ENCODE data around the gene AGPAT1. TPM values are rescaled to one million over a fixed set of nuclear protein-coding genes. Genes with fewer than 3 reads are reported as not detected.
"Not testable (repeated sequence)": the region's sequence is repeated elsewhere in the genome, so short reads cannot be mapped to it uniquely, and the experiment has no call there.

AGPAT1 gene
- total RNA-seq, 1 donor from 2014 or later, result 60.7 TPM

DNA sequence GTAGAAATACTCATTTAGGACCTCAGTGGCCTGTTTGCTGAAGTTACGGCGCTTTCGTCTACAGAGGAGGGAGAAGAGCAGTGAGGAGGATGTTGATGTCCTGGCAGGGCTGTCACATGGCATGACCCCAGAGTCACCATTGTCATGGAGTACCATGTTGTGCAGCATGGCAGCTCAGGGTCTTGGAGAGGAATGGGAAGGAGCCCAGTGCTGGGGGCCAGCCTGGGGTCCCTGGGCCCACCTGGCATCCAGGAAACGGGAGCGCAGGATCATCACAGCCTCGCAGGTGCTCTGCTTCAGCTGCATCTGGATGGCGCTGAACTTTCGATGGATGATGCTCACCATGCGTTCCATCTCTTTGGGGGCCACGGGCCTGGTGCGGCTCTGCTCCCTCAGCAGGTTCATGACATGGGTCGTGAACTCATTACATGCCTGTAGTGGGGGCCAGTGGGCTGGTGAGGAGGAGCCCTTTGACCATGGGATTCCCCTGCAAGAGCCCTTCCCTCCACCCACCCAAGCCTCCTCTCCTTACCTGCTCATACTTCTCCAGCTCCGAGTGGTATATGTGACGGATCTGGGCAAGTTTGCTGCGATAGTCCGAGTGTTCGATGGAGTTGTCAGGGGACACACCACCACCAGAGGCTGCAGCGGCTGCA is 12.0 kb upstream of the AGPAT1 start:
- DNase-seq (ENCODE audit: extremely low read depth, low read depth, low spot score), result not testable (repeated sequence)

DNA sequence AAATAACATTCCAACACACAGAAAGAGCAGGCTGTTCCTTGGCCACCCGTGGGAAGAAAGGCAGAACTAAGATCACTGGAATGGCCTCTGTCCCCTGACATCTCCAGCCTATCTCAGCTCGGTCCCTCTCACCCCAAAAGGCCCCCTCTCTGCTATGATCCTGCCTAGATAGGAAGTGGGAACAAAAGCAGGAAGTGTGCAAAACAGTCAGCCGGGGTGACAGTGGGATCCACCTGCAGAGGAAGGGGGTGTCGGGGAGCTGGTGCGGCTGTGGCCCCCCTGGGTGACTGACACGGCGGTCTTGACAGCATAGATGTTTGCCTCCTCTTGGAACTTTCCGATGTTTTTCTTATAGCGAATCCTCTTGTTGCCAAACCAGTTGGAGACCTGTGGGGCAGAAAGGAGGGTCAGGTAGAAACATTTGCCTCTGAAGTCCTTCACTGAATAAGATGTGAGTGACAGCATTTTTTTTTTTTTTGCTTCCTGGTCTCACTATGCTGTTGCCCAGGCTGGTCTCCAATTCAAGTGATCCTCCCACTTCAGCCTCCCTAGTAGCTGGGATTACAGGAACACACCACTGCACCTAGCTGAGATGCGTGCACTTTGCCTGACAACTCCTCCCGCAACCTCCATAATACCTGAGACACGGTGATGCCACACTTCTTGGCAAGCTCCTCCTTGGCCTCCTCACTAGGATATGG is 11.3 kb upstream of the AGPAT1 start:
- DNase-seq (ENCODE audit: extremely low read depth, low read depth, low spot score), result no peak

DNA sequence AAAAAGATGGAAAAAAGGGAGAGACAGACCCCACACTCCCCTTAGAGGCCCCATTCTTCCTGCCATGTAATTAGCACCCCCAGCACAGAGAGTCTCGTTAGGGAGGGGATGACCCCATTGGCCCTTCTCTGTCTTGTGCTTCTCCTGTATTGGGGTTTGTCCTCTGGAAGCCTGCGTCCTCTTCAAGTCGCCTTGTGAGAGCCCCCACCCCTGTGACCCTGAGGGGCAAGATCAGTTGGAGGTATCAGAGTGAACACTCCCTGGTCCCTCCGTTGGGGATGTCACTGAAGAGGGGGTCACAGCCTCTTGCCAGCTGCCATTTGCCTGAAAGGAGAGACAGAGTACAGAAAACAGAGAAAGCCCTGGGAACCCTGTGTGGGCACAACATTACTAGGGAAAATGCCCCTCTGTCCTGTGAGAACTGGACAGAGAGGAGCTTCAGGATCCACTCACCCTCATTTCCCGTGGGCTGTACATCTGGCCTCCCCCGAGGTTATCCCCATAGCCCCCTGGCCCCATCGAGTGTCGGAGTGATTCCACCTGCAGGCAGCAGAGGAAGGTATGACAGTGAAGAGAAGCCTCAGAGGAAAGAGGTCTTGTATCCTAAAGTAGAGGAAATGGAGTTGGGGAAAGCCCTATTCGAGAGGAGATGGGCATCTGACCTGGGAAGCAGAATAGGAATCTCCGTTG is 10.4 kb upstream of the AGPAT1 start:
- DNase-seq (ENCODE audit: extremely low read depth, low read depth, low spot score), result not testable (repeated sequence)

DNA sequence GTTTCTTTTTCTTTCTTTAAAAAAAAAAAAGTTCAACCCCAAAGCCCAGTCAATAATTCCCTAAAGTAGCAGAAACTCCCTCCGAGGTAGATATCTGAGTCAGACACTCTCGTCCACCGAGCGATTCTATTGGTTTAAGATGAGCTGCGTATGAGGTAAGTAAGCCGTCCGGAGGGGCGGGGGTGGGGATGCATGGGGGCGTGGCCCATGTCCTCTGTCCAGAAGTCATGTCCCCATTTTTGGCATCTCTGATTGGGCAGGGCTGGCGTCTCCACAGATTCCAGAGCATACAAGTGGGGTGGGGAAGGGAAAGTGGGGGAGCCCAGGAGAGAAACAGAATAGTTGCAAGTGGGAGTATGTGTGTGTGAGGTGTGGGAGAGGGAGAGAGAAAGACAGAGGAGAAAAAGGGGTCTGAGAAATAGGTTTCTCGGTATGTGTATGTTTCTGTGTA is 9.8 kb upstream of the AGPAT1 start:
- not testable (repeated sequence) for DNase-seq (ENCODE audit: extremely low read depth, low read depth, low spot score)

DNA sequence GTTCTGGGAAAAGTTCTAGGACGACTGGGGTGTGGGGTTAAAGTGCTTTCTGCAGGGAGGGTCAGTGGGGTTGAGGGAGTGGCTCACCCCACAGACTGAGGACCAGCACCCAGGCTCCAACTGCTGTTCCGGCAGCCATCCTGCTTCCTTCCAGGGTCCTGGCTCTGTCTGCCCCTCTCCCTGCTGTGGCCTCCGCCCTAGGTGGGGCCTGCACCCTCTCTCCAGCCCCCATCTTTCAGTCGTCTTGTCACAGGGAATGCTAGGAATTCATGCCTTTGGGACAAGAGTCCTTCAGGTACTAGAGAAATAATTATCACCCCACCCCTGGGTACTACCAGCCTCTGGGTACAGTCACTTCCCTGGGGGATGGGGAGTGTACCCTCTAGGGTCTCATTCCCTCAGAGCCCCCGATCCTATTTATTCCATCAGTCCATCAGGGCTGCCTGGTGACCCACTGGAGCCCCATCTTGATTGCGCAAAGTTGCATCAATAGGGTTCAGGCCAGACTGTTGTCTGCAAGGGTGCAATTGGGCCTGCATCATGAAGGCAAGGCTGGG is 8.3 kb upstream of the AGPAT1 start, which contains the start of gene AGER:
AGER (minus strand) TSS at position 170 of the 557 bp plus-strand sequence; CDS start at position 139, 31 bp downstream.
- no peak for DNase-seq (ENCODE audit: extremely low read depth, low read depth, low spot score)

DNA sequence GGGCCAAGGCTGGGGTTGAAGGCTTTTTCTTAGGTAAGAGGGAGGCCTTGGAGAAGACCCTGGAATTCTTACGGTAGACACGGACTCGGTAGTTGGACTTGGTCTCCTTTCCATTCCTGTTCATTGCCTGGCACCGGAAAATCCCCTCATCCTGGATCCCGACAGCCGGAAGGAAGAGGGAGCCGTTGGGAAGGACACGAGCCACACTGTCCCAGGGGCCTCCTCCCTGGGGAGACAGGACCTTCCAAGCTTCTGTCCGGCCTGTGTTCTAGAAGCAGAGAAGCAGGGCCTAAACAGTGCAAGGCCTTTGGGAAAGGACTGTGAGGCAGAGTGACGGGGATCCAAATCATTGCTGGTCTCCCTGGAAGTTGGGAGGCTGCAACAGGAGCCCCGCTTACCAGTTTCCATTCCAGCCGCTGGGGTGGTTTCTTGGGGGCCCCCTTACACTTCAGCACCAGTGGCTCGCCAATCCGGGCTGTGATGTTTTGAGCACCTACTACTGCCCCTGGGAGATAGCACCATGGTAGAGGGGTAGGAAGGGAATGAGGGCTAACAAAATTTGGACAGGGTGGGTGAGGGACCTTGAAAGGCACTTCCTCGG is 7.7 kb upstream of the AGPAT1 start:
- DNase-seq (ENCODE audit: extremely low read depth, low read depth, low spot score), result no peak

DNA sequence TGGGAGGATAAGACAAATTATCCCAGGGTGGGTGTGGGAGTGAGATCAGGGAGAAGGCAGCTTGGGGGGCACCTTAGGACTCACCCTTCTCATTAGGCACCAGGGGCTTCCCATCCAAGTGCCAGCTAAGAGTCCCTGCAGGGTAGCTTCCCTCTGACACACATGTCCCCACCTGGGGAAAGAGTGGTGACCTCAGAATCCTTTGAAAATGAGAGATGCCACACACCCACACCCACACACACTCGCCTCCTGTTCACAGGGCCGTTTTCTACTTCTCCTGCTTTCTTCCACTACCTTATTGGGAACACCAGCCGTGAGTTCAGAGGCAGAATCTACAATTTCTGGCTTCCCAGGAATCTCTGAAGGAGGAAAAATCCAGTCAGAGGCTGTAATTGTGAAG is 7.1 kb upstream of the AGPAT1 start:
- DNase-seq (ENCODE audit: extremely low read depth, low read depth, low spot score), result no peak

DNA sequence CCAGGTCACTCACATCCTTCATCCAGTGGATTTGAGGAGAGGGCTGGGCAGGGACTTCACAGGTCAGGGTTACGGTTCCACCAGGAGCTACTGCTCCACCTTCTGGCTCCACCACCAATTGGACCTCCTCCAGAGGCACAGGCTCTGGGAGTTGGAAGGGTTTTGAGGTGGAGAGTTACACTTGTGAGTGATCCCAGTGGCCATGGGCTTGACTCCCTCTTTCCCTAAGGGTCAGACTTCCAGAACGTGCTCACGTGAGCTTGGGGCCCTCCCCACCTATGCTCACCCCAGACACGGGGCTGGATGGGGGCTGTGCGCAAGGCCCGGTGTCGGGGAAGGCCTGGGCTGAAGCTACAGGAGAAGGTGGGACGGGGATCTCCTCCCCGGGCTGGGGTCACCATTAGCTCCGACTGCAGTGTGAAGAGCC is 6.7 kb upstream of the AGPAT1 start:
- DNase-seq (ENCODE audit: extremely low read depth, low read depth, low spot score), result no peak

DNA sequence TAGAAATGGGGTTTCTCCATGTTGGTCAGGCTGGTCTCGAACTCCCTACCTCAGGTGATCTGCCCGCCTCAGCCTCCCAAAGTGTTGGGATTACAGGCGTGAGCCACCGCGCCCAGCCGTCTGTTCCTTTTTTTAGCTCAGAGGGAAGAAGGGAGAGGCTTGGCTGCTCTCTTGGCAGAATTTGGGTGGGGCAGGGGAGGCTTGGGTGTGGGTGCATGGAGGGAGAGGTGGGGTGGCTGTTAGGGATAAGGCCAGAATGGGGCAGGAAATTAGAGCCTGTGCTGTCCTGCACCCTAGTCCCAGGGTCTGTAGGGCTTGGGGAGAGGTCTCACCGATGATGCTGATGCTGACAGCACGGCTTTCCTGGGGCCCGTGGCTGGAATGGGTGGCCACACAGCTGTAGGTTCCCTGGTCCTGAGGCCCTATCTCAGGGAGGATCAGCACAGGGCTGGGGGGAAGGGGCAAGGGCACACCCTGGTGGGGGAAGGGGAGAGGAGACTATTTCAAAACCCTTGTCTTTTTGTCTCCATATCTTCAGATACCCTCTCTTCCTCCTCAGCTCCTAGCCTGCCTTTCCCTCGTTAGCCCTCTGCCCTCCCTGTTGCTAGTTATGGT is 6.1 kb upstream of the AGPAT1 start:
- DNase-seq (ENCODE audit: extremely low read depth, low read depth, low spot score), result no peak

DNA sequence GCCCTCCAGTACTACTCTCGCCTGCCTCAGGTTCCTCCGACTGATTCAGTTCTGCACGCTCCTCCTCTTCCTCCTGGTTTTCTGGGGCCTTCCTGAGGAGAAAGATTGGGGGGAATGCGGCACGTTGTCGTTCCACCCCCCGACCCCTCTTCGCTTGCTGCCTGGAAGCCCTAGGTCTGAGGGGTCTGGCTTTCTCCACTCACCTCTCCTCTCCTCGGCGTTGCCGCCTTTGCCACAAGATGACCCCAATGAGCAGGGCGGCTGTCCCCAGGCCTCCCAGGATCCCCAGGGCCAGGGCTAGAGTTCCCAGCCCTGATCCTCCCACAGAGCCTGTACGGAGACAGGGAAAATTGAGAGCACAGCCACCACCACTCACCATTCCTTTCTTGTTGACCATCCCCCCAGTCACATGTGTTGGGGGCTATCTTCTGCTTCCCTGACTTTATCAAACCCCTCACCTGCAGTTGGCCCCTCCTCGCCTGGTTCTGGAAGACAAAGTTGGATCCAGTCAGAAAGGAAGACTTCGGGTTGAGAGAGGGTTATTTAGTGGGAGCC is 5.3 kb upstream of the AGPAT1 start:
- no peak for DNase-seq (ENCODE audit: extremely low read depth, low read depth, low spot score)

DNA sequence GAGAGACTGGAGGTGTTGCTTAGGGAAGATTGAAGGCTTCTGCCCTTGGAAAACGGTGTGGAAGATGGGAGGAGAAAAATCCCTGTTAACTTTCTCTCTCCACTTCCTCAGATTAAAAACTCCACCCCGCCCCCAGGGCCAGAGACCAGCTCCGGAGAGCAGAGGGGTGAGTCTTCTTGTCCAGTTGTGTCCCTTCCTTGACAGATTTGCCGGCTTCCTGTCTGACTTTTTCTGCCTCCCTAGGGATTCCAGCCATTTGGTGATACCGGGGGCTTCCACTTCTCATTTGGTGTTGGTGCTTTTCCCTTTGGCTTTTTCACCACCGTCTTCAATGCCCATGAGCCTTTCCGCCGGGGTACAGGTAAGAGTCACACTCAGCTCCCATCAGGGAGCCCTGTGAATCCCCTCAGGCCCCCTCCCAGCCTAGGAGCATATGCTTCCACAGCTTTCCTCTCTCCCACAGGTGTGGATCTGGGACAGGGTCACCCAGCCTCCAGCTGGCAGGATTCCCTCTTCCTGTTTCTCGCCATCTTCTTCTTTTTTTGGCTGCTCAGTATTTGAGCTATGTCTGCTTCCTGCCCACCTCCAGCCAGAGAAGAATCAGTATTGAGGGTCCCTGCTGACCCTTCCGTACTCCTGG is 4.0 kb upstream of the AGPAT1 start:
- no peak for DNase-seq (ENCODE audit: extremely low read depth, low read depth, low spot score)

DNA sequence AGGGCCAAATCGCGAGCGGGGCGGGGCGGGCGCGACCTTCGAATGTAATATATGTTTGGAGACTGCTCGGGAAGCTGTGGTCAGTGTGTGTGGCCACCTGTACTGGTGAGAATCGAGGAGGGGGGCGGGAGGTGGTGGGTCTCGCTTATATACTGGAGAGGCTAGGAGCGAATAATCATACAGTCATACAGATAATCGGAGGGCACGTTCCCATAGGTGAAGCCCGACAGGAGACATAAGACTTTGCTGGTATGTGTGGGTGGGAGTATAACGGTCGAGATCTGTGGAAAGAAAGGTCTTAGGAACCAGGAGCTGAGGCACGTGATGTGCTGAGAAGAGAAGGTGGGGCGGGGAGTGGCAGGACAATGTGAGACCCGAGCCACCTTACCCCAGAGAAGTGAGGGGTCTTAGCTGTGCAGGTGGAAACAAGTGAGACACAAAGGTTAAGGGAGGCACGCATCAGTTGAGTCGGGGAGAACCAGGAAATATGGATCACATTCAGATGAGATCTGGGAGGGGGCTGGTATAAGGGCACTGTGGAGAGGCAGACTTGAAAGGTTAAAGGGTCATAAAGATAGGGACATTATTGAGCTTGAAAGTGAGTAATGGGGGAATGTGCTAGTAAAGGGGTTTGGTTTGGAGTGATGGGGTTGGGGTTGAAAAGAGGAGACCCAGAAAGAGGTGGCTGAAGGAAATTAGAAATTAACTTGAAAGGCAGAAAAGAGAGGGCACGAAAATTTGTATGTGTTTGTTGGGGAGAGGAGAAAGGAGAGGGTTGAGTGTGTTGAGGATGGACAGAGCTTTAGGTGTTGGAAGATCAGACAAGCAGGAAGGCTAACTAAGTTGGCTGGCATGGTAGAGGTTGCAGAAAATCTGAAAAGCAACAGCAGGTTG is 2.9 kb upstream of the AGPAT1 start:
- DNase-seq (ENCODE audit: extremely low read depth, low read depth, low spot score), result no peak

DNA sequence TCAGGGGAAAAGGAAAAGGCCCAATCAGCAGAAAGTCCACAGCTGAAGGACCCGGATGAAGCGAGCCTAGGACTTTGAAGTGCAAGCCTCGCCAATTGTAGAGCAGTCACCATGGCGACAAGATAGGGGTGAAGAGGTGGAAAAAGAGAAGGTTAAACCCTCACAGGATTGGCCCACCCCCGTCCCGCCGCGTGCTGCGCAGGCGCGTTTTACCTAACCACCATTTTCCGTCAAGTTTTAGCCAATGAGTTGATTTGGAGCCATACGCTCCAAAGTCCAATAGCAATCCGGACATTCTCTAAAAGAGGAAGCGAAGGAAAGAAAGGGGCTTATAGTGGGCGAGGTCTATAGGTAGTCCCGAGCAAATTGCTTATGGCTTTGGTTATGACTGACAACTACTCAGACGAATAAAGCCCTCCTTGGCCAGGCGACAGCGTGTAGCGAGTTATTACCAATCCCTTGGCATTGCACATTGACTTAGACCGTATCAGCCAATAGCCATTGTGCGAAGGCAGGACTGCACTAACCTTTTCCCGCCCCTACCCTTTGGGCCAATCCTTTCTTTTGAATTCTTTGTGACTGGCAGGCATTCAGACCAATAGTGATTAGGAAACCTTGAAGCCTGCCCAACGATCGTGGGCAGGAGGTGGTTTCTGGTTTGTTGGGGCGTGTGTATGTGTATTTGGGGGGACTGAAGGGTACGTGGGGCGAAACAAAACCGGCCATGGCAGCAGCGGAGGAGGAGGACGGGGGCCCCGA is 2.1 kb upstream of the AGPAT1 start, which contains the start of gene RNF5:
RNF5 (plus strand) TSS at position 618 of the 759 bp plus-strand sequence; CDS start at position 725, 107 bp downstream.
- peak; percentile 100 for DNase-seq (ENCODE audit: extremely low read depth, low read depth, low spot score)

DNA sequence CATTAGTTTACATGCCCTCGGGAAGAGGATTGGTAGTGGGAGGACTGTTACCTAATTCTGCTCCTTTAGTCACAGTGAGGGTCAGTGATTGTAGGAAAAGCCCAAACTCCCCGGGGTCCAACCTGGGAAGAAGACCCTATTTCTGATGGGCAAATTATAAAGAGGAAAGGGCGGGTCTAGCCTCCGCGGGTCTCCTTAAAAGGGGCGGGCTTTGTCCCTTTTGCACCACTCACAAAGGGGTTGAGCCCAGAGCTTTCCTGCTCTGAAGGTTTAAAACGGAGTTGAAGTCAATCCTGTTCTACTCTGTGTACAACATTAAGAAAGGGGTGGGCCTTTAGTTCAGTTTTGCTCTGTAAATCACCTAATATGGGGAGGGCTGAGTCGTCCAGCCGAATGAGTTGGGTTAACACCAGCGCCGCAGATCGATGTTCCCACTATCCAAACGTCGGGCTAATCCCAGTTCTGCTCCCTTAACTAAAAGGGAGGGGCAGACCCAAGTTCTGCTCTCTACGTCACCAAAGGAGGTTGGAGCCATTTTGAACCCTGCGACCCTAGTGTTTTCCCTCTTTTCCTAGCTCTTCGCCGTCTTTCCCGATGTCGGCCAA is 1.4 kb upstream of the AGPAT1 start:
- DNase-seq (ENCODE audit: extremely low read depth, low read depth, low spot score), result no peak

DNA sequence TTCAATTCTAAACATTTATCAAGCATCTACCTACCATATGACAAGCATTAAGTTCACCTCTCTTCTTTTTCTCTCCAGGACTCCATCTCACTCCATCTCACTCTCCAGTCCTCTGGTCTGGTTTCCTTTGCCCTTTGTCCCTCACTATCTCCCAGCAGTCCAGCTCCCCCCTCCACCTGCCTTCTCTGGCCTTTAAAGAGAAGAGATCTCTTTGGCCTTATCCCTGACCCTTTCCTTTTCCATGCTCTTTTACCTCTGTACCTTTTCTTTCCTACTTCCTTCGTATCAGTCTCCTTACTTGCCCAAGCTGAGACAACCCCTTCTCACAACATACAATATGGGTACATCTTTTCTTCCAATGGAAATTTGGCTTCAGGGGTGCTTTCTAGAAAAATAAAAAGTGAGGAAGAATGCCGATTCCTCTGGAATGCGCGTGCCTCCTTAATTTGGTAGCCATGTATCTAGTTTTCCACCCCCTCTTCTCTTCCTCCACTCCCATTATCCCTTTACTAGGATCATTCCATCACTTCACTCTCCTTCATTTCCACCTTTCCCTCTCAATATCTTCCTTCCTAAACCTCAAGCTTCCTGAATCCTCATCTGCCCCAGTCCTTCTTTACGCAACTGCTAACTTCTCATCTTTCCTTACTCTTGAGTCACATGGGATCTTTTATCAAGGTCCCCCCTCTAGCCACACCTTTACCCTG is 745 bp upstream of the AGPAT1 start:
- no peak for DNase-seq (ENCODE audit: extremely low read depth, low read depth, low spot score)

DNA sequence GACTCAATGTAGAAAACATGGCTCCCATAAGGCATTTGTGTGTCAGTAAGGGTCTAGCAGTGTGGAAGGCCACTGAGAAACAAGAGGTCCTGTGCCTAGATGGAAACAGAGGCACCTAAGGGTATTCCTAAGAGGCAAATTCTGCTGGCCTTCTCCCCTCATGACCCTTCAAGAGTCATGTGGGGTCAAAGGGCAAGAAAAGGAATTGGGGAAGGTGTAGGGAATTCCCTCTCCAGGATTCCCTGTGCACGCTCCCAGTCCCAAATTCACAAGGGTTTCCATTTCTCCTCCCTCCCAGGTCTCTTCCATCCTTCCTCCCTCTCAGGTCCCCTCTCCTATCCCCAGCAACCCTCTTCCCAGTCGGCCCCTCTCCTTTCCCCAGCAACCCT is 568 bp downstream of the AGPAT1 start:
- DNase-seq (ENCODE audit: extremely low read depth, low read depth, low spot score), result no peak

DNA sequence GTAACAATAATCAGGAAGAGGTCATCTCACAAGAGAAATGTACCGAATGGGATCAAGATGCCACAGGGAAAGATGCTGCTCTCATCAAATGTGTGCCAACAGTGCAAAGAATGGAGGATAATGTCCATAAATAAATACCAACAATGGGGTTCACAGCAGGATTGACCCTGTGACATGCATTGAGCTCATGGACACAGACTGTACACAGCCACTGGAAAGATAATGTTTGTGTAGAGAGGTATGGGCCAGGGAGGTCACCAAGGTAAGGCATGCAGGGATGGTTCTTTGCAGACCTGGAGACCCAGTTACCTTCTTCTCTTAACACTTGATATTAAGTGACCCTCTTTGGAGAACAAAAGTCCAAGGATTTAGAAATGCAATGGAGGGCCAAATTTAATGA is 1.5 kb downstream of the AGPAT1 start:
- DNase-seq (ENCODE audit: extremely low read depth, low read depth, low spot score), result no peak

Measured in glomerular endothelial cell (primary cell).